Prostate gland (tissue), 2 donors: Measurements from ENCODE around the gene NUDCD3.

Experiments used
- CTCF ChIP-seq, 4 experiments: fragments of 200-600 bp in 2 of 4; fragments of 450-650 bp in 2 of 4; sonication (generic) in 2 of 4; IDR thresholded peaks; 1 replicate in 3 of 4; 2 replicates in 1 of 4; pipeline ENCODE4 v1.5.1; 2016 to 2019; ENCODE audit warnings: antibody characterized with exemption in 4 of 4, mild to moderate bottlenecking in 2 of 4, moderate library complexity in 2 of 4
- POLR2A ChIP-seq: fragments of 450-650 bp; IDR thresholded peaks from one replicate; pipeline ENCODE4 v1.6.1; 2016; ENCODE audit warnings: antibody characterized with exemption, mild to moderate bottlenecking

DNA sequence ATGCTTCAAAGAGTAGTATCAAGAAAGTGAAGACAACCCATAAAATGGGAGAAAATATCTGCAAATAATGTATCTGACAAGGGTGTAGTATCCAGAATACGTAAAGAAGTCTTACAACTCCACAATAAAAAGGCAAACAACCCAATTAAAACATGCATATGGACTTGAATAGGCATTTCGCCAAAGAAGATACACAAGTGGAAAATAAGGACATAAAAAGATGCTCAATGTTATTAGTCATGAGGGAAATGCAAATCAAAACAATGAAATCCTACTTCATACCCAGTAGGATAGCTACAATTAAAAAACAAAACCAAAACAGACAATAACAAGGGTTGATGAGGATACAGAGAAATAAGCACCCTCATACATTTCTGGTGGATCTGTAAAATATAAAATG is 79.2 kb downstream of the NUDCD3 start:
- TF ChIP-seq CTCF (IDR thresholded peaks at IDR 0.05) = no peak
- no peak for TF ChIP-seq POLR2A
